Raji (cell line): Measurements from ENCODE around the gene TRMT112.
A peak's percentile ranks its signal among the peaks of the same experiment; 100 is the strongest.

Experiments
- POLR2A ChIP-seq: IDR thresholded peaks from 2 replicates; pipeline ENCODE4 v1.6.1; 2011; ENCODE audit warnings: low read depth, low read length, control low read depth; ENCODE audit not compliant: insufficient read depth

The TRMT112 gene

DNA sequence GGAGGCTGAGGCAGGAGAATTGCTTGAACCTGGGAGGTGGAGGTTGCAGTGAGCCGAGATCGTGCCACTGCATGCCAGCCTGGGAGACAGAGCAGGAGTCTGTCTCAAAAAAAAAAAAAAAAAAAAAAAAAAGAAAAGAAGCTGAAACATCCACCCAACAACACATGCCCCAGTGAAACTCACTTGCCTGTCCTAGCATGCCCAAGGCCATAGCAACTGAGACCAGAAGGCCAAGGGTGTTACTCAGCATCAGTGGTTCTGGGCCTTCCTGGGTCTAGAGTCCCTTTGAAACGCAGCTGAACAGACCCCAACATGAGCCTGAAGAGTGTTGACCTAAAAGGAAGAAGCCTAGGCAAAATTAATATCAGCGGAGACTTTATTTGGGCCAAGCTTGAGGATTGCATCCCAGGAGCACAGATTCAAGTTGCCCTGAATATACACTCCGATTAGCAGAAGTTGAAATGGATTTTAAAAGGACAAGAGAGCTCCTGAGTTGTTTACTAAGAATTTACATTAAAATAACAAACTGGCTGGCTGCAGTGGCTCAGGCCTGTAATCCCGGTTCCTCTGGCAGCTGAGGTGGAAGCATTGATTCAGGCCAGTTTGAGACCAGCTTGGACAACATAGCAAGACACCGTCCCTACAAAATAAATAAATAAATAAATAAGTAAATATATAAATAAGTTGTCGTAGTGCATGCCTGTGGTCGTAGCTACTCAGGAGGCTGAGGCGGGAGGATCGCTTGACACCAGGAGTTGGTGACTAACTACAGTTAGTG is 7.5 kb upstream of the TRMT112 start:
- TF ChIP-seq POLR2A = no peak

GRCh38 chr11:64323373-64323772 is 6.0 kb upstream of the TRMT112 start:
- TF ChIP-seq POLR2A = no peak

GRCh38 chr11:64322925-64323260 is 5.5 kb upstream of the TRMT112 start:
- TF ChIP-seq POLR2A = no peak

DNA sequence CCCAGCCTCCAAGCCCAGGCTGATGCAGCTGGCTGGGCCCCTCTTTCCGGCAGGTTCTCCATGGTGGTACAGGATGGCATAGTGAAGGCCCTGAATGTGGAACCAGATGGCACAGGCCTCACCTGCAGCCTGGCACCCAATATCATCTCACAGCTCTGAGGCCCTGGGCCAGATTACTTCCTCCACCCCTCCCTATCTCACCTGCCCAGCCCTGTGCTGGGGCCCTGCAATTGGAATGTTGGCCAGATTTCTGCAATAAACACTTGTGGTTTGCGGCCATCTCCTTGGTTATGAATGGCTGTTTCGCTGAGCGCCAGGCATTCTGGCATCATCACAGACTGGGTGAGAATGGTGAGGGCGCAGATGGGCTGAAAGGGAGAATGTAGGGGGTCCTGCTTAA is 4.2 kb upstream of the TRMT112 start:
- TF ChIP-seq POLR2A = no peak

DNA sequence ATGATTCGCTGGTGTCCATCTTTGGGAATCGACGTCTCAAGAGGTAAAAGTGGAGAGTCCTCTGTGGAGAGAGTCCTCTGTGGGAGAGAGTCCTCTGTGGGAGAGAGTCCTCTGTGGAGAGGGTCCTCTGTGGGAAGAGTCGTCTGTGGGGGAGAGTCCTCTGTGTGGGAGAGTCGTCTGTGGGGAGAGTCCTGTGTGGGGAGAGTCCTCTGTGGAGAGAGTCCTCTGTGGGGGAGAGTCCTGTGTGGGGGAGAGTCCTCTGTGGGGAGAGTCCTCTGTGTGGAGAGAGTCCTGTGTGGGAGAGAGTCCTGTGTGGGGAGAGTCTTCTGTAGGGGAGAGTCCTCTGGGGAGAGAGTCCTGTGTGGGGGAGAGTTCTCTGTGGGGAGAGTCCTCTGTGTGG is 3.7 kb upstream of the TRMT112 start:
- TF ChIP-seq POLR2A = no peak

GRCh38 chr11:64320556-64320955 is 3.2 kb upstream of the TRMT112 start:
- TF ChIP-seq POLR2A = no peak

DNA sequence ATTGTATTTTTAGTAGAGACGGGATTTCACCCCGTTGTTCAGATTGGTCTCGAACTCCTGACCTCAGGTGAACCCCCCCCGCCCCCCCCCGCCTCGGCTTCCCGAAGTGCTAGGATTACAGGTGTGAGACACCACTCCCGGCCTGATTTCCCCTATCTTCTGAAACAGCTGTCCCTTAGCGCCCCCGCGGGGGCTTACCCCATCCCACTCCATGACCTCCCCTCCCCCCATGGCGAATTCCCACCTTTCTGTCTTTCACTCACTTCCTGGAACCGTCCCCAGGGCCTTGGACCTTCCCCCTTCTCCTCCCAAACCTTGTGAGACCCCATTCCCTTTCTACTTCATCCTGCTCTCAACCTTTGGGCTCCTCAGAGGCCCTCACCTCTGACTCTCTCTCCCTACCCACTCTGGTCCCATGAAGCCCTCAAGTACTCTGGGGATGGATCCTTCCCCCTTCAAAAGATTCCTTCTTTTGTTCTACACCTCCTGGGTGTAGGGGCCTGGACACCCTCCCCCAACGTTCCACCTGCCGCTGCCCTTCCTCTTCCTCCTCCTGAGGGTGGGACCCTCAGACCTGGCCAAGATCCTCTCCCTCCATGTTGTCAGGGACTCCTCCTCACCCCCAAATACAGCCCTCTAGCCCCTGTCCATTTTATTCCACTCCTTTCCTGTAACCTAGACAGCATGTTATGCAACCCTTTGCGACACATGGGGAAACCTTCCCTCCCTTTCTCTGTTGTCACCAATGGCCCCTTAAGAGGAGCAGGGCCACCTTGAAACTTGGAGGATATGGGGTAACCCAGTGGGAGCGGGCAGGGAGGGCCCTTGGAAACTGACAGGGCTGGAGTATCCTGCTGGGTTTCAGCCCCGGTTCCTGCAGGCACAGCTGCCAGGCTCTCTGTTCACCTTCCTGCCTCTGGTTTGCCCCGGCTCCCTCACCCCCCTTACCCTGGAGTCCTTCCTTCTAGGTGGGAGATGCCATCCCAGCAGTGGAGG is 1.7 kb upstream of the TRMT112 start:
- no peak for TF ChIP-seq POLR2A

GRCh38 chr11:64317961-64318765 is 804 bp upstream of the TRMT112 start, which contains the start of gene PRDX5:
TSS of gene PRDX5 (plus strand) at chr11:64318121. CDS start at chr11:64318216, 95 bp downstream.
- peak; percentile 77 for TF ChIP-seq POLR2A

DNA sequence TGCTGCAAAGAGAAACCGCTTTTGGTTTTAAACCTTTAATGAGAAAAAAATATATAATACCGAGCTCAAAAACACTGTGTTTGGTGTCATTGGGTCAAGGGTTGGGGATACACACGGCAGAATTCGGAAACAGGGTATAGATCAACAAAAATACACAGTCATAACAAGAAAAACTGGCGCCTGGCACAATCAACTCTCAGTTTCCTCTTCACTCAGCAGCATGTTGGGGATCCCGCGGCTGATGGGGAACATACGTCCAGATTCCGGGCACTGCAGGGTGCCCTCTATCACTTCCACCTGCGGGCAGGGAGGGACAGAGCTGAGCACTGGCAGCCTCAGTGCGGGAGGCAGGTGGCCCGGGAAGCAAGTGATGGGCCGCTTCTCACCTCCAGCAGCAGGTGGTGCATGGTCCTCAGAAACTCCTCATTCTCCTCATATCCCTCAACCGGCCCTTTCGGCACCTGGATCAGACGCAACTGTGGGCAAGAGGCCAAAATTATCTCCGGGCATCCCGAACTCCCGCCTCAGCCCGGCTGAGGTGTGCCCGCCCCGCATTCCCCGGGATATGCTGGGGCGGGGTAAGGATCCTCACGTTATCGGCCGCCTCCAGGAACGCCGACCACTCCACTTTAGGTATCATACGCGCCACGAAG is 561 bp downstream of the TRMT112 start:
- no peak for TF ChIP-seq POLR2A

DNA sequence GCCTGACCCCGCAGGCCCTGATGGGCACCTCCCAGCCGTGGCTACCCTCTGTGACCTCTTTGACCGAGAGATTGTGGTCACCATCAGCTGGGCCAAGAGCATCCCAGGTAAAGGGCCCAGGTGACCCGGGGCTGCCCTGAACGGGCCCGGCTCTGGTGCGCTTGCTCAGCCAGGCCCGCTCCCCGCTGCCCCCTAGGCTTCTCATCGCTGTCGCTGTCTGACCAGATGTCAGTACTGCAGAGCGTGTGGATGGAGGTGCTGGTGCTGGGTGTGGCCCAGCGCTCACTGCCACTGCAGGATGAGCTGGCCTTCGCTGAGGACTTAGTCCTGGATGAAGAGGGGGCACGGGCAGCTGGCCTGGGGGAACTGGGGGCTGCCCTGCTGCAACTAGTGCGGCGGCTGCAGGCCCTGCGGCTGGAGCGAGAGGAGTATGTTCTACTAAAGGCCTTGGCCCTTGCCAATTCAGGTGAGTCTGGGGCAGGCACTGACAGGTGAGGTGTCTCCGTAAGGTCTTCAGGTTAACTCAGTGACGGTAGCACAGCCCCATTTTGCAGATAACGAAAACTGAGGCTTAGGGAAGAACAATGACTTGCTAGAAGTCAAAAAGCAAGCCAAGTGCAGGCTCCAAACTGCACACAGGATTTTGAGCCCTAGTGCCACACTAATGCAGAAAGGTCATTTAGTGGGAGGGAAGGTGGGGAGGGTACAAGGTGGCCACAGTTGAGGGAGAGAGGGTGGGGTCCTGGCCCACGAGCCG is 2.4 kb downstream of the TRMT112 start:
- TF ChIP-seq POLR2A = 0 out of 2 replicates have a peak, but pooled peaks have one; percentile 11

GRCh38 chr11:64314146-64314804 is 3.1 kb downstream of the TRMT112 start:
- no peak for TF ChIP-seq POLR2A

DNA sequence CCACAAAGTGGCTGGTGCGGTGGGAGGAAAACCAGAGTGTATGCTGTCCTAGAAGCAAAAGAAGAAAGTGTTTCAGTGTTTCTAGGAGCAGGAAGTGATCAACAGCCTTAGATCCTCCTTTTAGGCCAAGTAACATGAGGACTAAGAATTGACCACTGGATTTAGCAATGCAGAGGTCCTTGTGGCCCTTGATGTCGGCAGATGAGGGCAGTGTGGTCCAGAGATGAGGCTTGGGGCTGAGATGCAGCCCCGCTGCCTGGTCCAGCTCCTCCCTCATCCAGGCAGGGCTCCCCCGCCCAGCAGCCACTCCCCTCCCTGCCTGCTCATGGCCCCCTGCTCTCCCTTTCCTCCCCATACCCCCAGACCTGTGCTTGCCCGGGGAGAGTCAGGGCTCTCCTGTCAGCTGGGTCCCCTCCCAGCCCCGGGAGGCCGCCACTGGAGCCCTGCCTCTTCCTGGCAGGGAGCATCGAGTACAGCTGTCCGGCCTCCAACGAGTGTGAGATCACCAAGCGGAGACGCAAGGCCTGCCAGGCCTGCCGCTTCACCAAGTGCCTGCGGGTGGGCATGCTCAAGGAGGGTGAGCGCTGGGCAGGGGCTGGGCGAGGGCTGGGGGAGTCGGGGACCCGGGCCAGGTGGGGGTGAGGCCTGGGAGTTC is 3.7 kb downstream of the TRMT112 start:
- TF ChIP-seq POLR2A = no peak

DNA sequence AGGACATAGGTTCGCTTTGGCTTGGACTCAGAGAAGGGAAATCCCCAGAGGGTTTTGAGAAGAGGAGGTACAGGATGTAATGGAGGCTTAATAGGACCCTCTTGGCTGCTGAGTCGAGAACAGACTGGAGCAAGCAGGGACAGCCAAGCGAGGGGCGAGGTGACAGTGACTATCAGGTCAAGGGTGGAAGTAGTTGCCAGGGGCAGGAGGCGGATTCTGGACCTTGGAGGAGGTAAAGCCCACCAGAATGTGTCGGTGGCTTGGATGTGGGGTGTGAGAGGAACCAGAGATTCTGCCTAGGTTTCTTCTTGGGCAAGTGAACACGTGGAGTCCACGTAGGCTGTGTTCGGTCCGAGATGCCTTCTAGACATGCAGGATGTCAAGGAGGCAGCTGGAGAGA is 4.4 kb downstream of the TRMT112 start:
- TF ChIP-seq POLR2A = no peak
